Panc1 (cell line): Measurements from ENCODE around the gene ZCCHC14.

Source experiments
- POLR2AphosphoS5 ChIP-seq: IDR thresholded peaks from 2 replicates; pipeline ENCODE4 v1.6.1; 2012; ENCODE audit warnings: mild to moderate bottlenecking, low read depth, low read length, moderate library complexity
- SIN3A ChIP-seq: IDR thresholded peaks from 2 replicates; pipeline ENCODE4 v1.6.1; 2012; ENCODE audit warnings: low read depth, mild to moderate bottlenecking, low read length, moderate library complexity, borderline replicate concordance; ENCODE audit not compliant: insufficient read depth
- TCF7L2 ChIP-seq: IDR thresholded peaks from 2 replicates; pipeline ENCODE4 v1.6.1; 2011; ENCODE audit warnings: mild to moderate bottlenecking, low read depth, low read length, inconsistent platforms
- TF ChIP-seq, protein P1 (sequence below): fragments of 450-650 bp; IDR thresholded peaks from 2 replicates; pipeline ENCODE4 v1.5.1; 2017; ENCODE audit warnings: mild to moderate bottlenecking
- TF ChIP-seq, protein P2 (sequence below), 2 experiments: IDR thresholded peaks; 2 replicates each; pipeline ENCODE4 v1.6.1; 2011 to 2012; ENCODE audit warnings: low read depth in 2 of 2, control low read depth in 1 of 2, low read length in 1 of 2, mild to moderate bottlenecking in 1 of 2, moderate library complexity in 1 of 2; ENCODE audit not compliant: insufficient read depth in 1 of 2

DNA sequence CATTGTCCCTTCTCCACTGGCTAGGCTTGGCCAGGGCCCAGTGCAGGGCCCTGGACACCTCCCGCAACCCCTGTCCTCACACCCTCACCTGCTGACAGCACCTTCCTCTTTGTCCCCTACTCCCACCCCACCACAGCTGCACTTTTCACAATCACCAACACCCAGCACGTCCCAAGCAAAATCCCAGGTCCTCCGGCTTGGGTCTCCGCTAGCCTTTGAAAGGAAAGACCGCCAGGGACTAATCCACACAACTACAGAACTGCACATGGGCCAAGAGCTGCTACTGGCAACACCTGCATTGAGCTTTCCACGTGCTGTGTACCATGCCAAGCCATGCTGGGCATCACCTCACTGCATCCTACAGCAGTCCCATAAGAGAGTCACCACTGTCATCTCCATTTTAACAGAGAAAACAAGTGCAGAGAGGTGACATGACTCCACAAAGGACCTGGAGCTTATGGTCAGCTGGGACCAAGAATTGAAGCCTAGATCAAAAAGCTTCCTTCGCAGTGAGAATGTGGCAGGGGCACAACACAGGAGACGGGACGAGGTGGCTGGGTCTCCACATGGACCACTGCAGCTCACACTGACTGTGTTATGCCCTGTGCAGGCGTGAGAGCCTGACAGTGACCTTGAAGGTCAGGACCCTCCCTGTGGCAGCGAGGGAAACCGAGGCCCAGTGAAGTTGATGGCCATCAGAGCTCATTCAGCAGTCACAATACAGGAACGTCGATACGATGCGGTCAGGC, 131.8 kb downstream of the ZCCHC14 start:
- TF ChIP-seq, protein P1, sequence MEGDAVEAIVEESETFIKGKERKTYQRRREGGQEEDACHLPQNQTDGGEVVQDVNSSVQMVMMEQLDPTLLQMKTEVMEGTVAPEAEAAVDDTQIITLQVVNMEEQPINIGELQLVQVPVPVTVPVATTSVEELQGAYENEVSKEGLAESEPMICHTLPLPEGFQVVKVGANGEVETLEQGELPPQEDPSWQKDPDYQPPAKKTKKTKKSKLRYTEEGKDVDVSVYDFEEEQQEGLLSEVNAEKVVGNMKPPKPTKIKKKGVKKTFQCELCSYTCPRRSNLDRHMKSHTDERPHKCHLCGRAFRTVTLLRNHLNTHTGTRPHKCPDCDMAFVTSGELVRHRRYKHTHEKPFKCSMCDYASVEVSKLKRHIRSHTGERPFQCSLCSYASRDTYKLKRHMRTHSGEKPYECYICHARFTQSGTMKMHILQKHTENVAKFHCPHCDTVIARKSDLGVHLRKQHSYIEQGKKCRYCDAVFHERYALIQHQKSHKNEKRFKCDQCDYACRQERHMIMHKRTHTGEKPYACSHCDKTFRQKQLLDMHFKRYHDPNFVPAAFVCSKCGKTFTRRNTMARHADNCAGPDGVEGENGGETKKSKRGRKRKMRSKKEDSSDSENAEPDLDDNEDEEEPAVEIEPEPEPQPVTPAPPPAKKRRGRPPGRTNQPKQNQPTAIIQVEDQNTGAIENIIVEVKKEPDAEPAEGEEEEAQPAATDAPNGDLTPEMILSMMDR: no peak
- TF ChIP-seq, protein P2, sequence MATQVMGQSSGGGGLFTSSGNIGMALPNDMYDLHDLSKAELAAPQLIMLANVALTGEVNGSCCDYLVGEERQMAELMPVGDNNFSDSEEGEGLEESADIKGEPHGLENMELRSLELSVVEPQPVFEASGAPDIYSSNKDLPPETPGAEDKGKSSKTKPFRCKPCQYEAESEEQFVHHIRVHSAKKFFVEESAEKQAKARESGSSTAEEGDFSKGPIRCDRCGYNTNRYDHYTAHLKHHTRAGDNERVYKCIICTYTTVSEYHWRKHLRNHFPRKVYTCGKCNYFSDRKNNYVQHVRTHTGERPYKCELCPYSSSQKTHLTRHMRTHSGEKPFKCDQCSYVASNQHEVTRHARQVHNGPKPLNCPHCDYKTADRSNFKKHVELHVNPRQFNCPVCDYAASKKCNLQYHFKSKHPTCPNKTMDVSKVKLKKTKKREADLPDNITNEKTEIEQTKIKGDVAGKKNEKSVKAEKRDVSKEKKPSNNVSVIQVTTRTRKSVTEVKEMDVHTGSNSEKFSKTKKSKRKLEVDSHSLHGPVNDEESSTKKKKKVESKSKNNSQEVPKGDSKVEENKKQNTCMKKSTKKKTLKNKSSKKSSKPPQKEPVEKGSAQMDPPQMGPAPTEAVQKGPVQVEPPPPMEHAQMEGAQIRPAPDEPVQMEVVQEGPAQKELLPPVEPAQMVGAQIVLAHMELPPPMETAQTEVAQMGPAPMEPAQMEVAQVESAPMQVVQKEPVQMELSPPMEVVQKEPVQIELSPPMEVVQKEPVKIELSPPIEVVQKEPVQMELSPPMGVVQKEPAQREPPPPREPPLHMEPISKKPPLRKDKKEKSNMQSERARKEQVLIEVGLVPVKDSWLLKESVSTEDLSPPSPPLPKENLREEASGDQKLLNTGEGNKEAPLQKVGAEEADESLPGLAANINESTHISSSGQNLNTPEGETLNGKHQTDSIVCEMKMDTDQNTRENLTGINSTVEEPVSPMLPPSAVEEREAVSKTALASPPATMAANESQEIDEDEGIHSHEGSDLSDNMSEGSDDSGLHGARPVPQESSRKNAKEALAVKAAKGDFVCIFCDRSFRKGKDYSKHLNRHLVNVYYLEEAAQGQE (IDR thresholded peaks at IDR 0.05; ENCODE audit: insufficient read depth in 1 of 2, low read depth in 2 of 2, low read length in 1 of 2): no peak
- no peak for TF ChIP-seq POLR2AphosphoS5
- TF ChIP-seq SIN3A: no peak
- TF ChIP-seq TCF7L2: no peak
